OCI-LY3 (cell line): ENCODE measurements around the gene MTMR6.

Experiments used
- CTCF ChIP-seq: fragments of 200-600, 300-600 bp; sonication (generic); IDR thresholded peaks from 2 replicates; pipeline ENCODE4 v1.5.1; 2014; ENCODE audit warnings: antibody characterized with exemption, low read length, low read depth
- EZH2phosphoT487 ChIP-seq: fragments of 200-600 bp; shearing (Covaris generic); IDR thresholded peaks from 2 replicates; pipeline ENCODE4 v1.6.1; 2018; ENCODE audit warnings: antibody characterized with exemption, mixed run types, low read depth

GRCh38 chr13:25266706-25267105 is 20.6 kb downstream of the MTMR6 start:
- TF ChIP-seq CTCF (no peak), EZH2phosphoT487 (no peak)
